Calu3 (cell line): Measurements from ENCODE around the gene CD36. TPM values are rescaled to one million over a fixed set of nuclear protein-coding genes. Genes with fewer than 3 reads are reported as not detected.

Source experiments
- BruUV-seq: library from RNA; stranded (reverse); fragments of 400-500 nt; replicated peaks from 2 replicates; lab custom pipeline; 2021; lab: Mats Ljungman, UMichigan
- CTCF ChIA-PET: fragments of 300-600 bp; sonication (Branson Sonifier 250); formaldehyde crosslinking; loops from one replicate; lab custom pipeline; 2022; ENCODE audit warnings: antibody characterized with exemption; lab: Charles Lee
- DNase-seq: peaks from one replicate; pipeline ENCODE4 v3.0.0; 2022
- H3K27ac Mint-ChIP-seq: one replicate; pipeline ENCODE4 v1.8.0; 2022; ENCODE audit warnings: mixed read lengths; ENCODE audit not compliant: unreplicated experiment
- H3K27me3 Mint-ChIP-seq: one replicate; pipeline ENCODE4 v1.8.0; 2022; ENCODE audit warnings: mixed read lengths; ENCODE audit not compliant: unreplicated experiment
- H3K36me3 Mint-ChIP-seq: one replicate; pipeline ENCODE4 v1.8.0; 2022; ENCODE audit warnings: mild to moderate bottlenecking, moderate library complexity, mixed read lengths; ENCODE audit not compliant: insufficient read depth, unreplicated experiment
- H3K4me1 Mint-ChIP-seq: one replicate; pipeline ENCODE4 v1.8.0; 2022; ENCODE audit warnings: mild to moderate bottlenecking, low read depth, mixed read lengths; ENCODE audit not compliant: unreplicated experiment
- H3K4me3 Mint-ChIP-seq: one replicate; pipeline ENCODE4 v1.8.0; 2022; ENCODE audit warnings: mild to moderate bottlenecking, low read depth, moderate library complexity, mixed read lengths; ENCODE audit not compliant: unreplicated experiment
- H3K9me3 Mint-ChIP-seq: one replicate; pipeline ENCODE4 v1.8.0; 2022; ENCODE audit warnings: low read depth, mixed read lengths; ENCODE audit not compliant: unreplicated experiment
- CTCF ChIP-seq: fragments of 200-600 bp; IDR thresholded peaks from one replicate; pipeline ENCODE4 v1.8.0; 2022; ENCODE audit warnings: antibody characterized with exemption; ENCODE audit not compliant: unreplicated experiment
- intact Hi-C: fragments of 100-400 bp; cut with micrococcal nuclease; formaldehyde crosslinking; loops from one replicate; pipeline ENCODE4 v1.10.0; 2022; ENCODE audit not compliant: unreplicated experiment
- total RNA-seq: library from RNA; stranded (reverse); gene quantifications from 2 replicates; pipeline ENCODE4 v1.2.3, GENCODE V29; 2022

The CD36 gene
- total RNA-seq, 1 experiment from 2014 or later, result not detected

GRCh38 chr7:80630608-80631405 lies 7.6 kb upstream of the CD36 start:
- no TSS peak for BruUV-seq
- Mint-ChIP-seq H3K4me1 (no peaks in the 10 kb centered on the region), H3K36me3 (no peaks in the 10 kb centered on the region), H3K27me3 (no peaks in the 10 kb centered on the region), H3K4me3 (no peak overlapping the region), H3K27ac (no peak overlapping the region), H3K9me3 (no peaks in the 10 kb centered on the region)
- CTCF ChIA-PET, result no interaction called here
- no peak for DNase-seq
- intact Hi-C loops, result no loop called here
- TF ChIP-seq CTCF, result no peak

GRCh38 chr7:80631421-80631820 lies 7.0 kb upstream of the CD36 start:
- CTCF ChIA-PET, result no interaction called here
- Mint-ChIP-seq H3K27me3 (no peaks in the 10 kb centered on the region), H3K27ac (no peak overlapping the region), H3K4me1 (no peaks in the 10 kb centered on the region), H3K36me3 (no peaks in the 10 kb centered on the region), H3K4me3 (no peak overlapping the region), H3K9me3 (no peaks in the 10 kb centered on the region)
- no peak for DNase-seq
- no TSS peak for BruUV-seq
- intact Hi-C loops, result no loop called here
- TF ChIP-seq CTCF, result no peak

GRCh38 chr7:80632139-80632538 lies 6.3 kb upstream of the CD36 start:
- H3K4me1 Mint-ChIP-seq, result no peaks in the 10 kb centered on the region
- no peaks in the 10 kb centered on the region for H3K27me3 Mint-ChIP-seq
- H3K4me3 Mint-ChIP-seq, result no peak overlapping the region
- intact Hi-C loops, result no loop called here
- no peak for DNase-seq
- CTCF ChIA-PET, result no interaction called here
- no peak overlapping the region for H3K27ac Mint-ChIP-seq
- no peaks in the 10 kb centered on the region for H3K36me3 Mint-ChIP-seq
- BruUV-seq, result no TSS peak
- H3K9me3 Mint-ChIP-seq, result no peaks in the 10 kb centered on the region
- no peak for TF ChIP-seq CTCF

GRCh38 chr7:80632819-80633218 lies 5.6 kb upstream of the CD36 start:
- no peak for DNase-seq
- no TSS peak for BruUV-seq
- no peak overlapping the region for H3K27ac Mint-ChIP-seq
- H3K9me3 Mint-ChIP-seq, result no peaks in the 10 kb centered on the region
- intact Hi-C loops, result no loop called here
- no peak overlapping the region for H3K4me3 Mint-ChIP-seq
- no peak for TF ChIP-seq CTCF
- CTCF ChIA-PET, result no interaction called here
- no peaks in the 10 kb centered on the region for H3K27me3 Mint-ChIP-seq
- H3K36me3 Mint-ChIP-seq, result no peaks in the 10 kb centered on the region
- H3K4me1 Mint-ChIP-seq, result no peaks in the 10 kb centered on the region
